DMS53 treated with DMSO at 0.1 percent for 48 hours (cell line): ENCODE data around the gene ADAM29.
"Not testable (repeated sequence)": the region's sequence is repeated elsewhere in the genome, so short reads cannot be mapped to it uniquely, and the experiment has no call there.

Experiments
- DNase-seq: peaks from one replicate; lab custom pipeline; 2025; ENCODE audit not compliant: unreplicated experiment; lab: John Stamatoyannopoulos, UW

ADAM29 gene

GRCh38 chr4:174918058-174918457 is at the start of gene ADAM29:
Gene ADAM29 (plus strand): TSS chr4:174918358. CDS start chr4:174975526, 57,168 bp downstream.
- DNase-seq, result no peak

DNA sequence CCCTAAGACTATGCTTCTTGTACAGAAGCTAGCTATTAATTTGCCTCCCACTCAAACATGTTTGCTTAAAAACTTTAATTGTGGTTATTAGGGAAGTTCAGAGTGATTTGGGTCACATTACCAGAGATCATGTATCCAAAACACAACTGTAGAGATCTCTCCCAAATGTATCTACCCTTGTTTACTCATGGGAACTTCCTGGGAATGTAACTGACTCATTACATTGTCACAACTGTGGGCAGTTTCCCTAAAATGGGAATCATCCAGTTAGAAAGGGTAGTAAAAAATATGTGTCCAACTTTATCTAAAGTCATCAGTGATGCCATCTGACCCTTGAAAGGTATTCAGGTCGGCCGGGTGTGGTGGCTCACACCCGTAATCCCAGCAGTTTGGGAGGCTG is 48.8 kb upstream of the ADAM29 start:
- DNase-seq, result no peak

DNA sequence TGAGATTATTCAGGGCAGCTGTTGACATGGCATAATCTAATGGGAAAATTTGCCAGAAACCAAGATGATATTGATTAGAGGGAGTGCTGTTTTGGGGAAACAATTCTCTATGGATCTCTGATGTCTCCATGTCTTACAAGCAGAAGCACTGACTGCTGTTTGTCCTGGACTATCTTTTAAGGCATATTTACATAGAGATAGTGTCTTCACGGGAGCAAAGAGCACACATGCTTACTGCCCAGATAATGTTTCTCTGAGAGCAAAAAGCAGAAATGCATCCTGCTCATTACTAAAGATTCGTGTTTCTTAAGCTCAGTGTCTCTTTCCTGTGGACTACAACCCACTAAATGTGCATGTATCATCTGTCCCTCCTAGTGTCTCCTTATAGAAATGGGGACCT is 47.8 kb upstream of the ADAM29 start:
- no peak for DNase-seq

GRCh38 chr4:174871407-174871806 is 46.8 kb upstream of the ADAM29 start:
- no peak for DNase-seq

GRCh38 chr4:174873146-174873545 is 45.0 kb upstream of the ADAM29 start:
- DNase-seq, result not testable (repeated sequence)

DNA sequence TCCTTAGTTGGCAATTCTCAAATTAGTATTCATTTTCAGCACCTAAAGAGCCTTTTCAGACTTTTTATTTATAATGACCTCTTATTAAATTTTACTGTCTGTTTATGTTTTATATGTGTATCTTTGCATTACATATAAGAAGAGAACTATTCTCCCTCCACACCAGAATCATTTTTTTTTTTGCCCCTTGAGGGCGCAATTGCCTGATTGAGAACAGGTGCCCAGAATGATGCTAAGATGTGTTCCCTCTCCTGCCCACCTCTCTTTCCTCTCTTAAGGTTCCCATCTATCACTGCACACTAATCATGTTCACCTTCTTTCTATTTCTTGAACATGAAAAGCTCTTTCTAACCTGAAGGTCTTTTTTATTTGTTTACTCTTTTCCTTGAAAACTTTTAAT is 44.2 kb upstream of the ADAM29 start:
- DNase-seq, result peak; percentile 27

DNA sequence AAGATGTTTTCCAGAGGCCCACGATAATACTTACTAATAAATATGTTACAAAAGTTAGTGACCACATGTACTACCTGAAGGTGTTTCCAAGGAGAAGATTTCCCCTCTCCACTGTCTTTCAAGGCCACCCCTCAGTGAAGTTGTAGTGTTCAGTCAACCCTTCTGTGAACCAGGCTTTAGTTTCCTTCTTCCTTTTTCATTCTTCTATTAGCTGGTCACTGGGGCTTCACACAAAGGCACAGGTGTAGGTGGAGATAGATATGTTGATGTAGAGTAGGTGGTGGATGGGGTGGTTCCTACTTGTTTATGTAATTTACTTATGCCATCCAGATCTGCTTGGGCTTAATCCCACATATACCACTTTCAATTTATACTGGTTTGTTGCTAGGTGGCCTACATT is 43.3 kb upstream of the ADAM29 start:
- DNase-seq, result no peak

GRCh38 chr4:174880001-174880400 is 38.2 kb upstream of the ADAM29 start:
- no peak for DNase-seq

DNA sequence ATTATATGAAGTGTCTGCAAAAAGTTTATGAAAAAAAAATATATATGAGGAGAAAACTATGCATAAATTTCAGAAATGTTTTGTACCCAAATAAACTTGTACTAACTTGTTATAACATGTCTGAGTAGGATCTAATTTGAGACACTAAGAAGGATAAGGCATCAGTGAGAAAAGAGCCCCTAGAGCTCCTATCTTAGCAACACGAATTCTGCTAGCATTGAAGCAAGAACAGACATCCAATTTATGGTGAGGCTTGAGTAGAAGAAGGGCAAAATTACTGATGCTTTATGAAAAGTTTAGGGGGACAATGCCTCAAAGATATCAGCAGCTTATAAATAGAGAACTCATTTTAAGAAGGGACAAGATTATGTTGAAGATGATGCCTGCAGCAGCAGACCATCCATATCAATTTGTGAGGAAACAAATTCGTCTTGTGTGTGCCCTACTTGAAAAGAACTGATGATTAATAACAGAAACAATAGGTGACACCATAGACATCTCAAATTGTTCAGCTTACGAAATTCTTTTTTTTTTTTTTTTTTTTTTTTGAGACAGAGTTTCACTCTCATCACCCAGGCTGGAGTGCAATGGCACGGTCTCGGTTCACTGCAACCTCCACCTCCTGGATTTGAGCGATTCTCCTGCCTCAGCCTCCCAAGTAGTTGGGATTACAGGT is 35.7 kb upstream of the ADAM29 start:
- DNase-seq, result no peak

GRCh38 chr4:174907508-174907907 is 10.7 kb upstream of the ADAM29 start:
- DNase-seq, result no peak

GRCh38 chr4:174910271-174910670 is 7.9 kb upstream of the ADAM29 start:
- no peak for DNase-seq

GRCh38 chr4:174912919-174913543 is 5.1 kb upstream of the ADAM29 start:
- no peak for DNase-seq

DNA sequence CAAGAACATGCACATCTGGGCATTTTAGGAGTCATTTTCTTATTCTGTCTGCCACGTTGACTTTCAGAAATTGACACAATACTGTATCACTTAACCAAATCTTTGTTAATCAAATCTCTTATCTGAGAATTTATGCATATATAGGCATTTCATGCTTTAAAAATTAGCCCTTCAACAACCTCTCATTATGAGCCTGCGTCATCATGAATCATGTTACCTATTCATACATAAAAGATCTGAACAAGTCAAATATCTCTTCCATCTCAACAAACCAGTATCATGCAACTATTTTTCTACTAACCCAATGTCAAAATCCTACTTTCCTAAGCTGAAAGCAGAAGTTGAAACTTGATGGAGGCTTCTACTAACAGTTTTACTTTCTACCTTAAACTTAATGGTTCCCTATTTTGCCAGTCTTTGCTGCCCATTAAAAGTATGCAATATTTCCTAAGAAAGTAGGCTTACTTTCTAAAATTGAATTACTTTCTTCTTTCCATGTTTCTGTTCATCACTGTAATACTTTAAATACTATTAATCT is 1.8 kb downstream of the ADAM29 start:
- no peak for DNase-seq

DNA sequence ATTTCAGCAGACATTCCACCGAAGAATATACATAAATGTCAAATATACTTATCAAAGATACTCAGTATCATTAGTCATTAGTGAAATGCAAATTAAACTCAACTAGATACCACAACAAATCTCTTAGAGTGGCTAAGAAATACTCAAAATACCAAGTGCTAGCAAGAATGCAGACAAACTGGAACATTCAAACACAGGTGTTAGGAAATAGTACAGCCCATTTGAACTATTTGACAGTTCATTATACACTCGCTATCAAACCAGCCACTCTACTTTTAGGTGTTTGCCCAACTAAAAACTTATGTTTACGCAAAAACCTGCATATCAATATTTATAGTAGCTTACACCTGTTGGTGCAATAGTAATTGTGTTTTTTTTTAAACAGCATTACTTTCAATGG is 8.8 kb downstream of the ADAM29 start:
- no peak for DNase-seq

GRCh38 chr4:174928174-174928573 is 10.0 kb downstream of the ADAM29 start:
- no peak for DNase-seq

- DNase-seq, result no peak
Observed at GRCh38 chr4:174928575-174929253, 10.6 kb downstream of the ADAM29 start.

DNA sequence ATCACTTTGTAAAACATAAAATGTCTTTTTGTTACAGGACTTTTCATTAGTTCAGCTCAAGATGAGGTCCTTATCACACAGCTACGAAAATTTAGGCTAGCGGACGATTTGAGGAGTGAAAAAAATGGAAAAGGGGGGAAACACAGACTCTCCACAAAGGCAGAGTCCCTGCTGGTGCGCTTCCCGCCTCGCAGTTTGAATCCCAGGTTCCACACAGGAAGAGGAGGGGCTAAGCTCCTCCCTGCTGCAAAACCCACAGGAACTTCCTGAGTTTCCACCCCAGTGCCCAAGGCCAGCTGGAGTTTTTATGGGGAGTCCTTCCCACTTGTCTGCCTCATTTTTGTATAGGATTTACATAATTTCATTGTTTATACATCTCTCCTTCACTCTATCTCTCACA is 11.2 kb downstream of the ADAM29 start:
- no peak for DNase-seq

DNA sequence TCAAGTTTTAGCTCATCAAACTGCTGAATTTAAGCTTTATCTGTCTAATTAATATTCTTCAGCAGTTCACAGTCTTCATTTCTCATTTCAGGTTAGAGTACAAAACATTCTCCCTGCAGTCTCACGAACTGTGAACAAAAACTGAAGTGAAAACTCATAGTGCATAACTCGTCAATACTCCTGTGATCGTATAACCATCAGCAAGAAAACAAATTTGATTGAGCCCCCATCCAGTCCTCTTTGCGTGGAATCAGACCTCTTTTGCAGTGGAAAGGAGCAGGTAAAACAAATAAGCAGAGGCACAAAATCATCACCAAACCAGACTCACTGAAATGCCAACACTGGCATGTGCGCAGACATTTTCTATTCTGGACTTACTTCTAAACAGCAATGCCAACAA is 12.7 kb downstream of the ADAM29 start:
- no peak for DNase-seq

GRCh38 chr4:174933083-174933482 is 14.9 kb downstream of the ADAM29 start:
- DNase-seq, result no peak

- DNase-seq, result no peak
Observed at GRCh38 chr4:174934360-174934759, 16.2 kb downstream of the ADAM29 start.

DNA sequence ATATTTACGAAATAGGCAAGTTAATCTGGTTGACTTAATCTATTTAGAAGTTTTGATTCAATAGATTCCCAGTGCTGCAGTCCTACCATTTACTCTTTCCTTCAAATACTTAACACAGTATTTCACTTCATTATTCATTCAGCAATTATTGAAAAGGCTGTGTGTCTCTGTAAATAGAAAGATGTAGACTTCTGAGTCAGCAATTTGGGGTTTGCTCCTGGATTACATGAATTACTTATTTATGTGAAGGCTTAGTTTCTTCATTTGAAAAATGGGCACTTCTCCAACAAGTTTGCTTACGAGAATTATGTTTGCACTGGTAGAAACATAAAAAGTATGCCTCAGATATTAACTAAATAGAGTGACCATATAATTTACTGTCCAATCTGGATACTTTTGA is 17.4 kb downstream of the ADAM29 start:
- no peak for DNase-seq

DNA sequence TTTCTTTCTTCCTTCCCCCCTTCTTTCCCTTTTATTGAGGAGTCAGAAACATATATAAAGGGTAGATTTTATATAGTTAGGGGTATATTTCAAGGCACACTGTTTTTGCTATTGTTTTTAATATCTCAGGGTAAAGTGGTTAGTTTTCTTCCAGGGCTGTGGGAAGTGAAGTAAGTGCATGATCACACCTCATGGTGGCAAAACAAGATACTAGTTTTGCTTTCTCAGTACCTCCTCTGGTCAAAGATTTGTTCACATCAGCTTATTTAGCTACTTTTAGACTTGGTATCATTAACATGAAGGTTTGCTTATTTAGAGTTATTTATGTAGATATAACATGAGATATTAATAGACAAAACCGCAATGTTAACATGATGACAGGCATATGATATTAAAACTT is 21.8 kb downstream of the ADAM29 start:
- DNase-seq, result no peak
